PFSK-1 (cell line): ENCODE results near the gene TRPM5.

ENCODE experiments used
- POLR2AphosphoS5 ChIP-seq: IDR thresholded peaks from 2 replicates; pipeline ENCODE4 v1.6.1; 2012; ENCODE audit warnings: low read depth, mild to moderate bottlenecking, control low read depth, low read length, moderate library complexity
- REST ChIP-seq, 2 experiments: IDR thresholded peaks; 2 replicates each; pipeline versions ENCODE4 v1.6.1 to v1.8.0; 2011 to 2012; ENCODE audit warnings: low read depth in 2 of 2, low read length in 2 of 2, control low read depth in 1 of 2, inconsistent platforms in 1 of 2, mild to moderate bottlenecking in 1 of 2, moderate library complexity in 1 of 2; ENCODE audit not compliant: insufficient read depth in 1 of 2
- SIN3A ChIP-seq: IDR thresholded peaks from 2 replicates; pipeline ENCODE4 v1.6.1; 2012; ENCODE audit warnings: mild to moderate bottlenecking, low read length, moderate library complexity, borderline replicate concordance; ENCODE audit not compliant: insufficient read depth
- TAF1 ChIP-seq: IDR thresholded peaks from 2 replicates; pipeline ENCODE4 v1.6.1; 2012; ENCODE audit warnings: low read length, control low read depth, borderline replicate concordance; ENCODE audit not compliant: insufficient read depth

GRCh38 chr11:2422461-2423156 is 21.7 kb downstream of the TRPM5 start:
- no peak for TF ChIP-seq POLR2AphosphoS5
- TF ChIP-seq REST (IDR thresholded peaks at IDR 0.05; ENCODE audit: insufficient read depth in 1 of 2, low read depth in 2 of 2, low read length in 2 of 2), result no peak
- TF ChIP-seq TAF1, result no peak
- TF ChIP-seq SIN3A, result no peak
